Measurements from ENCODE around the gene TLE4. TPM values are rescaled to one million over a fixed set of nuclear protein-coding genes. Genes with fewer than 3 reads are reported as not detected.

The TLE4 gene
- polyA plus RNA-seq, 1 of the 3 experiments (the other 2 are of a cell fraction) = 40.4 TPM

GRCh38 chr9:79644601-79645000 is 72.8 kb downstream of the TLE4 start:
- peaks cover 14% of the 10 kb centered on the region; the same call in 1 of the 2 replicates for H4K20me1 ChIP-seq (ENCODE audit: insufficient read depth)
- no peak overlapping the region for H2AFZ ChIP-seq (ENCODE audit: low read depth)
- no peak overlapping the region for H3K9ac ChIP-seq
- no peaks in the 10 kb centered on the region for H3K9me3 ChIP-seq
- WGBS (ENCODE audit: low lambda C conversion rate) = 98% methylated on average over 4 of the region's 4 CpGs
- H3K27ac ChIP-seq (ENCODE audit: low read depth in 2 of 2, low read length in 1 of 2) = no peak overlapping the region
- peaks cover 17 to 37% of the 10 kb centered on the region in 2 experiments for H3K36me3 ChIP-seq (replicated peaks in 1 of 2; ENCODE audit: control insufficient read depth in 1 of 2, insufficient read depth in 2 of 2, low read length in 1 of 2)
- no peak for DNase-seq
- TF ChIP-seq RXRA (IDR thresholded peaks at IDR 0.05; ENCODE audit: borderline replicate concordance, low read depth) (no peak), SIN3A (IDR thresholded peaks at IDR 0.05; ENCODE audit: borderline replicate concordance, low read depth, low read length) (no peak), TEAD4 (IDR thresholded peaks at IDR 0.05; ENCODE audit: borderline replicate concordance, insufficient read depth) (no peak), NFIC (IDR thresholded peaks at IDR 0.05; ENCODE audit: borderline replicate concordance) (no peak), TCF12 (IDR thresholded peaks at IDR 0.05) (no peak), JUND (IDR thresholded peaks at IDR 0.05) (no peak), TAF1 (IDR thresholded peaks at IDR 0.05; ENCODE audit: borderline replicate concordance, low read depth, low read length) (no peak), REST (IDR thresholded peaks at IDR 0.05; ENCODE audit: low read depth, low read length) (no peak), EZH2phosphoT487 (IDR thresholded peaks at IDR 0.05; ENCODE audit: borderline replicate concordance, low read depth) (no peak), POLR2AphosphoS5 (IDR thresholded peaks at IDR 0.05; ENCODE audit: low read depth, low read length) (no peak), CHD2 (IDR thresholded peaks at IDR 0.05; ENCODE audit: low read length, partially characterized antibody) (no peak), GATA2 (CRISPR knock-in tag; IDR thresholded peaks at IDR 0.05) (no peak), MXI1 (IDR thresholded peaks at IDR 0.05; ENCODE audit: low read depth, low read length) (no peak), SMC3 (IDR thresholded peaks at IDR 0.05; ENCODE audit: low read depth, low read length) (no peak), NRF1 (IDR thresholded peaks at IDR 0.05; ENCODE audit: low read depth, low read length) (no peak), ZBTB33 (IDR thresholded peaks at IDR 0.05; ENCODE audit: borderline replicate concordance, low read depth) (no peak)
- H3K27me3 ChIP-seq (ENCODE audit: insufficient read depth) = no peaks in the 10 kb centered on the region
- peaks cover 0 to 2% of the 10 kb centered on the region in 2 experiments; a peak in 2 of 4 replicates for H3K4me1 ChIP-seq (ENCODE audit: control insufficient read depth in 1 of 2, insufficient read depth in 2 of 2, low read depth in 1 of 2, low read length in 1 of 2)
- no peak overlapping the region for H3K4me2 ChIP-seq
- no peaks in the 10 kb centered on the region for H3K9me2 ChIP-seq
- H3F3A ChIP-seq (replicated peaks; ENCODE audit: insufficient read depth) = no peaks in the 10 kb centered on the region
- H3K79me2 ChIP-seq (ENCODE audit: insufficient read depth) = peaks cover 81% of the 10 kb centered on the region
- H3K4me3 ChIP-seq (ENCODE audit: low read depth in 2 of 2, low read length in 1 of 2) = no peak overlapping the region; a peak in 1 of 4 replicates
- POLR2A ChIA-PET = no interaction called here
- CTCF ChIA-PET = no interaction called here

All from SK-N-SH (cell line).